Coronary artery (tissue), 2 donors: ENCODE results near the gene PASD1.

Experiments used
- DNase-seq: peaks from one replicate; pipeline ENCODE4 v3.0.0-alpha.2; 2017; ENCODE audit warnings: low spot score
- H3K27ac ChIP-seq, 2 donors: fragments of 200-600 bp; sonication (generic); one replicate each; pipeline ENCODE4 v1.5.1; 2016 to 2019
- H3K4me3 ChIP-seq: fragments of 200-600 bp; sonication (generic); 2 replicates; pipeline ENCODE4 v1.5.1; 2016; ENCODE audit warnings: mild to moderate bottlenecking, moderate library complexity
- CTCF ChIP-seq: fragments of 200-600 bp; sonication (generic); IDR thresholded peaks from one replicate; pipeline ENCODE4 v1.5.1; 2019; ENCODE audit warnings: antibody characterized with exemption

PASD1 gene

GRCh38 chrX:151563449-151563848 is at the start of gene PASD1:
Gene PASD1, plus strand, starts transcription at chrX:151563675. Its CDS starts 37,879 bp downstream, at chrX:151601554.
- no peak for TF ChIP-seq CTCF

GRCh38 chrX:151515237-151515636 is 48.2 kb upstream of the PASD1 start:
- DNase-seq, result no peak
- H3K27ac ChIP-seq, result no peak overlapping the region
- TF ChIP-seq CTCF, result no peak
- no peak overlapping the region for H3K4me3 ChIP-seq

More at GRCh38 chrX:151563449-151563848, at the start of gene PASD1:
- no peak for DNase-seq
- H3K27ac ChIP-seq, result no peak within 1 kb of the TSS
- no peak within 1 kb of the TSS for H3K4me3 ChIP-seq

- no peak overlapping the region for H3K4me3 ChIP-seq
- no peak for TF ChIP-seq CTCF
- H3K27ac ChIP-seq, result no peak overlapping the region
- no peak for DNase-seq
Observed at GRCh38 chrX:151516538-151517187, 46.8 kb upstream of the PASD1 start.

GRCh38 chrX:151517421-151517820 is 46.1 kb upstream of the PASD1 start:
- Histone ChIP-seq H3K4me3 (no peak overlapping the region), H3K27ac (no peak overlapping the region)
- TF ChIP-seq CTCF, result no peak
- DNase-seq, result no peak

GRCh38 chrX:151523351-151523750 is 40.1 kb upstream of the PASD1 start:
- no peak for TF ChIP-seq CTCF
- no peak for DNase-seq
- no peak overlapping the region for H3K27ac ChIP-seq
- no peak overlapping the region for H3K4me3 ChIP-seq

- no peak for TF ChIP-seq CTCF
- Histone ChIP-seq H3K27ac (no peak overlapping the region), H3K4me3 (no peak overlapping the region)
- DNase-seq, result no peak
Observed at GRCh38 chrX:151536571-151536970, 26.9 kb upstream of the PASD1 start.

- no peak for DNase-seq
- Histone ChIP-seq H3K27ac (no peak overlapping the region), H3K4me3 (no peak overlapping the region)
- TF ChIP-seq CTCF, result no peak
Observed at GRCh38 chrX:151537572-151537971, 25.9 kb upstream of the PASD1 start.
